Measurements from ENCODE around the gene GRN. TPM values are rescaled to one million over a fixed set of nuclear protein-coding genes. Genes with fewer than 3 reads are reported as not detected.

Gene GRN
- total RNA-seq (100 to 1,000 TPM; 104 to 644 (median 239) TPM), polyA plus RNA-seq (100 to 1,000 TPM in 1 of 3 donors, 10 to 100 TPM in 2; 31.8 to 189 (median 78.9) TPM)
- long read RNA-seq, donor 1, transcript GRN-201 (13 exons, 2,342 nt) = major isoform, 31 of 53 reads
- long read RNA-seq, donor 1, partial matches to known transcripts = 21 of 53 reads
- long read RNA-seq, donor 1, other reads (novel, unspliced or antisense) = 0 of 53 reads
- long read RNA-seq, donor 2, transcript GRN-201 (13 exons, 2,342 nt) = major isoform, 52 of 85 reads
- long read RNA-seq, donor 2, partial matches to known transcripts = 32 of 85 reads
- long read RNA-seq, donor 2, other reads (novel, unspliced or antisense) = 0 of 85 reads
- long read RNA-seq, donor 3, transcript GRN-201 (13 exons, 2,342 nt) = major isoform, 20 of 36 reads
- long read RNA-seq, donor 3, partial matches to known transcripts = 15 of 36 reads
- long read RNA-seq, donor 3, other reads (novel, unspliced or antisense) = 0 of 36 reads
- long read RNA-seq, donor 4, partial matches to known transcripts = 0 of 4 reads
- long read RNA-seq, donor 4, other reads (novel, unspliced or antisense) = 0 of 4 reads
- long read RNA-seq, donor 5, transcript GRN-201 (13 exons, 2,342 nt) = major isoform, 69 of 146 reads
- long read RNA-seq, donor 5, partial matches to known transcripts = 73 of 146 reads
- long read RNA-seq, donor 5, other reads (novel, unspliced or antisense) = 0 of 146 reads
- long read RNA-seq, donor 6, transcript GRN-201 (13 exons, 2,342 nt) = major isoform, 118 of 239 reads
- long read RNA-seq, donor 6, partial matches to known transcripts = 105 of 239 reads
- long read RNA-seq, donor 6, other reads (novel, unspliced or antisense) = 13 of 239 reads
- long read RNA-seq, donor 7, transcript GRN-201 (13 exons, 2,342 nt) = major isoform, 70 of 214 reads
- long read RNA-seq, donor 7, partial matches to known transcripts = 140 of 214 reads
- long read RNA-seq, donor 7, other reads (novel, unspliced or antisense) = 0 of 214 reads
- long read RNA-seq, donor 8, transcript GRN-201 (13 exons, 2,342 nt) = major isoform, 42 of 121 reads
- long read RNA-seq, donor 8, partial matches to known transcripts = 78 of 121 reads
- long read RNA-seq, donor 8, other reads (novel, unspliced or antisense) = 0 of 121 reads
- long read RNA-seq, donor 9, transcript GRN-201 (13 exons, 2,342 nt) = major isoform, 23 of 101 reads
- long read RNA-seq, donor 9, partial matches to known transcripts = 75 of 101 reads
- long read RNA-seq, donor 9, other reads (novel, unspliced or antisense) = 0 of 101 reads
- long read RNA-seq, donor 10, transcript GRN-201 (13 exons, 2,342 nt) = major isoform, 30 of 52 reads
- long read RNA-seq, donor 10, partial matches to known transcripts = 22 of 52 reads
- long read RNA-seq, donor 10, other reads (novel, unspliced or antisense) = 0 of 52 reads

- peak within 1 kb of the TSS; percentile 83 to 91 (median 87) for H3K27ac ChIP-seq
- H3K4me1 ChIP-seq = peaks cover 11 to 55% (median 23%) of the 10 kb centered on the region in 4 donors
- peak within 1 kb of the TSS; percentile 62 to 89 (median 76) for H3K4me3 ChIP-seq
- peak; percentile 87 to 92 (median 91) for TF ChIP-seq POLR2AphosphoS5 (IDR thresholded peaks at IDR 0.05)
- peak in 2 of 4 donors; percentile 58 to 67 for TF ChIP-seq POLR2A (IDR thresholded peaks at IDR 0.05)
- TF ChIP-seq CTCF (IDR thresholded peaks at IDR 0.05) = peak in 1 of 7 experiments; percentile 10
- TF ChIP-seq EP300 (IDR thresholded peaks at IDR 0.05) = no peak
- DNase-seq = peak; percentile 96 to 99
- WGBS, 5 donors = 0 to 1% (median 0%) methylated on average over 23 to 26 of the region's 26 CpGs
- intact Hi-C loops (cut with DNase I; ENCODE audit: low total_unique reads) = no loop called here
- no peaks in the 10 kb centered on the region for H3K27me3 ChIP-seq
- H3K9me3 ChIP-seq = no peaks in the 10 kb centered on the region
- H3K36me3 ChIP-seq = peaks cover 8 to 18% (median 17%) of the 10 kb centered on the region in 4 donors
These were observed at the start of gene GRN for GRCh38 chr17:44344939-44345453. Gene GRN, plus strand, starts transcription at chr17:44345302. Its CDS starts 3,863 bp downstream, at chr17:44349165.

- peaks cover 0 to 19% (median 8%) of the 10 kb centered on the region in 3 donors for H3K27me3 ChIP-seq
- TF ChIP-seq EP300 (IDR thresholded peaks at IDR 0.05) = no peak
- no peak for TF ChIP-seq POLR2A (IDR thresholded peaks at IDR 0.05)
- TF ChIP-seq CTCF (IDR thresholded peaks at IDR 0.05) = no peak
- no peak for TF ChIP-seq POLR2AphosphoS5 (IDR thresholded peaks at IDR 0.05)
- no peak overlapping the region for H3K27ac ChIP-seq
- no peaks in the 10 kb centered on the region for H3K9me3 ChIP-seq
- H3K4me3 ChIP-seq = no peak overlapping the region
- DNase-seq = no peak
- 67 to 83% (median 76%) methylated on average over 3 of the region's 3 CpGs for WGBS, 5 donors
- no peaks in the 10 kb centered on the region for H3K4me1 ChIP-seq
- intact Hi-C loops (cut with DNase I; ENCODE audit: low total_unique reads) = no loop called here
- H3K36me3 ChIP-seq = no peaks in the 10 kb centered on the region
These were observed 47.1 kb upstream of the GRN start for GRCh38 chr17:44297975-44298374.

GRCh38 chr17:44304651-44305050 is 40.5 kb upstream of the GRN start:
- TF ChIP-seq EP300 (IDR thresholded peaks at IDR 0.05) (no peak), CTCF (IDR thresholded peaks at IDR 0.05) (no peak), POLR2A (IDR thresholded peaks at IDR 0.05) (no peak), POLR2AphosphoS5 (IDR thresholded peaks at IDR 0.05) (no peak)
- Histone ChIP-seq H3K9me3 (no peaks in the 10 kb centered on the region), H3K36me3 (no peaks in the 10 kb centered on the region), H3K4me1 (peaks cover 17 to 24% (median 20%) of the 10 kb centered on the region in 4 donors), H3K27ac (no peak overlapping the region), H3K27me3 (peaks cover 0 to 79% (median 20%) of the 10 kb centered on the region in 3 donors), H3K4me3 (no peak overlapping the region)
- DNase-seq = no peak
- intact Hi-C loops (cut with DNase I; ENCODE audit: low total_unique reads) = no loop called here
